ENCODE data around the gene DNAJC11. TPM values are rescaled to one million over a fixed set of nuclear protein-coding genes. Genes with fewer than 3 reads are reported as not detected.
A peak's percentile ranks its signal among the peaks of the same experiment; 100 is the strongest.

The DNAJC11 gene
- polyA plus RNA-seq, 1 experiment = 41.9 TPM

DNA sequence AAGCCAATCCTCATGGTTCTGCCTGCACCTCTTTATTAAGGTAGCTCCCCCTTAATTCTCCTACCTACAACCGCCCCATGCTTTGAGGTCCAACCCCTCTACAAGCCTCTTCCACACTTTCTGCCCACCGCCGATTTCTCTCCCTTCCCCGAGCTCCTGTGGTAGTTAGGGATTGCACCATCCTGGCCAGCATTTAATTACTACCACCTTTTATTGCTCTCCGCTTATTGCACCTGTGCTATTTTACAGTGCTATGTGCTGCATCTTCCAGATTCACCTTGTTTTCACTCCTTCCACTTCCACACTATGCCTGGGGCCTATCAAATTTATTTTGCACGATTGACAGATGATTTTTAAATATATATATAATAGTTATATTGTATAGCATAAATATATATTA is 29.3 kb upstream of the DNAJC11 start:
- CTCF ChIA-PET = interaction anchor here (0.6 to 1.1 kb wide), 3 partner anchors 9 to 176 kb away, joined by 3 to 7 read pairs (median 4); partner anchors contain the start of gene NOL9

DNA sequence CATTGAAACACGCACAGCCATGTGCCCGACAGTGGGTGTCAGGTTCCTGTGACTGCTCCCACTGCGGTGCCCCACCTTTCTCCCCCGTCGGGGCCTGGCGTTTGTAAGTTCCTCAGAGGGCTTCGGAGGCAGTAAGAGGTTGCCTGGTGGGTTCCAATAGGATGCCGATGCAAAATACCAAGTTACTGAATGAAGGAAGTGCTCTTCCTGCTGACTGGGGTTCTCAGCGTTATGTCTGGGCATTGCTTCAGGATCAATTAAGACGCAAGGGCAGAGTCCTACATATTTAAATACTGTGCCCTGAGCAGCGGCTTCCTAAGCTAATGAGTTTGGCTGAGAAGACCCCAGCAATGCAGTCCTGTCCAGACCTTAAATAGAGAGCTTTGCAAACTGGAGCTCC is 28.9 kb upstream of the DNAJC11 start:
- no peak overlapping the region for H3K4me3 ChIP-seq (ENCODE audit: low read depth, low read length)
- CTCF ChIA-PET = interaction anchor here (0.6 to 1.1 kb wide), 3 partner anchors 8 to 176 kb away, joined by 3 to 7 read pairs (median 4); partner anchors contain the start of gene NOL9
- no peak for DNase-seq (ENCODE audit: low read depth, low spot score)

More for the DNA sequence above, 29.3 kb upstream of the DNAJC11 start:
- H3K27ac ChIP-seq (ENCODE audit: low read depth, low read length) = no peak overlapping the region
- POLR2A ChIA-PET = no interaction called here
- no peaks in the 10 kb centered on the region for H3K9me3 ChIP-seq (ENCODE audit: control insufficient read depth, insufficient read depth, low read length)
- TF ChIP-seq, protein P1, sequence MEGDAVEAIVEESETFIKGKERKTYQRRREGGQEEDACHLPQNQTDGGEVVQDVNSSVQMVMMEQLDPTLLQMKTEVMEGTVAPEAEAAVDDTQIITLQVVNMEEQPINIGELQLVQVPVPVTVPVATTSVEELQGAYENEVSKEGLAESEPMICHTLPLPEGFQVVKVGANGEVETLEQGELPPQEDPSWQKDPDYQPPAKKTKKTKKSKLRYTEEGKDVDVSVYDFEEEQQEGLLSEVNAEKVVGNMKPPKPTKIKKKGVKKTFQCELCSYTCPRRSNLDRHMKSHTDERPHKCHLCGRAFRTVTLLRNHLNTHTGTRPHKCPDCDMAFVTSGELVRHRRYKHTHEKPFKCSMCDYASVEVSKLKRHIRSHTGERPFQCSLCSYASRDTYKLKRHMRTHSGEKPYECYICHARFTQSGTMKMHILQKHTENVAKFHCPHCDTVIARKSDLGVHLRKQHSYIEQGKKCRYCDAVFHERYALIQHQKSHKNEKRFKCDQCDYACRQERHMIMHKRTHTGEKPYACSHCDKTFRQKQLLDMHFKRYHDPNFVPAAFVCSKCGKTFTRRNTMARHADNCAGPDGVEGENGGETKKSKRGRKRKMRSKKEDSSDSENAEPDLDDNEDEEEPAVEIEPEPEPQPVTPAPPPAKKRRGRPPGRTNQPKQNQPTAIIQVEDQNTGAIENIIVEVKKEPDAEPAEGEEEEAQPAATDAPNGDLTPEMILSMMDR (IDR thresholded peaks at IDR 0.05; ENCODE audit: low read depth, low read length) = no peak
- DNase-seq (ENCODE audit: low read depth, low spot score) = no peak
- H3K27me3 ChIP-seq (ENCODE audit: control insufficient read depth, insufficient read depth, low read length) = peaks cover 1% of the 10 kb centered on the region
- H3K4me3 ChIP-seq (ENCODE audit: low read depth, low read length) = no peak overlapping the region

DNA sequence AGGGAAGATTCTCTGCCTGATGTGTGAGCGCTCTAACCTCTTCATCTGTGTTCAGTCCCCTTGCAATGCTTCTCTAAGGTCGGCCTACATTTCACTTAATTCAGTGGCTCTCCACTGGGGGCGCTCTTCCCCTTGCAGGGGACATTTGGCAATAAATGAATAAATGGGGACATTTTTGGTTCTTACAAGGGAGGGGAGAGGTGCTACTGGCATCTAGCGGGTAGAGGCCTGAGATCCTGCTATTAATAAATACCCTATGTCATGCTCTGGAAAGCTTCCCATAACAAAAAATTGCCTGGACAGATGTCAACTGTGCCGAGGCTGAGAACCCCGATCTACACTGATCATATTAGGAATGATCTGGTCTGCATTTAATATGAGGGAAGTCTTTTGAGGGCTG is 25.9 kb upstream of the DNAJC11 start:
- H3K27ac ChIP-seq (ENCODE audit: low read depth, low read length) = no peak overlapping the region
- H3K9me3 ChIP-seq (ENCODE audit: control insufficient read depth, insufficient read depth, low read length) = no peaks in the 10 kb centered on the region
- POLR2A ChIA-PET = no interaction called here
- no peaks in the 10 kb centered on the region for H3K27me3 ChIP-seq (ENCODE audit: control insufficient read depth, insufficient read depth, low read length)
- peak; percentile 15 for DNase-seq (ENCODE audit: low read depth, low spot score)
- TF ChIP-seq, protein P1 (IDR thresholded peaks at IDR 0.05; ENCODE audit: low read depth, low read length) = peak; percentile 86
- CTCF ChIA-PET = interaction anchor here (0.6 to 2.0 kb wide), 9 partner anchors 9 to 342 kb away, joined by 3 to 12 read pairs (median 3); partner anchors contain the start of gene CAMTA1
- H3K4me3 ChIP-seq (ENCODE audit: low read depth, low read length) = no peak overlapping the region

More for the DNA sequence above, 28.9 kb upstream of the DNAJC11 start:
- Histone ChIP-seq H3K9me3 (ENCODE audit: control insufficient read depth, insufficient read depth, low read length) (no peaks in the 10 kb centered on the region), H3K27ac (ENCODE audit: low read depth, low read length) (no peak overlapping the region), H3K27me3 (ENCODE audit: control insufficient read depth, insufficient read depth, low read length) (no peaks in the 10 kb centered on the region)
- POLR2A ChIA-PET = no interaction called here
- TF ChIP-seq, protein P1 (IDR thresholded peaks at IDR 0.05; ENCODE audit: low read depth, low read length) = no peak

DNA sequence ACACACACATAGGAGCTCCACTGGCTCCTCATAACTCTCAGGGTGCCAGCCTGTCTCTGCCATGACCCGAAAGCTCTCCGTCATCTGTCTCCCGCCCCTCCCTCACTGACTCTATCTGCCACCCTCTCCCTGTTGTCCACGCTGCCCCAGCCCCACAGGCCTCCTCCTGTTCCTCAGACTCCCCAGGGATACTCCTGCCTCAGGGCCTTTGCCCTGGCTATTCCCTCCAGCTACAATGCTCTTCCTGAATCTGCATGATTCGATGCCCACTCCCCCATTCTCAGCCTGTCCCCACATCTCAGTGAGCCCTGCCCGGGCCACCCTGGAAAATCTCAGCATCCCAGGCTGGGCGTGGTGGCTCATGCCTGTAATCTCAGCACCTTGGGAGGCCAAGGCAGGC is 24.6 kb upstream of the DNAJC11 start:
- DNase-seq (ENCODE audit: low read depth, low spot score) = no peak
- no peak overlapping the region for H3K4me3 ChIP-seq (ENCODE audit: low read depth, low read length)
- ChIA-PET CTCF (interaction anchor here (0.5 to 2.0 kb wide), 4 partner anchors 18 to 922 kb away, joined by 3 to 12 read pairs (median 4); no protein-coding TSS in a partner anchor), POLR2A (interaction anchor here (0.9 kb wide), 1 partner anchor 64 kb away, joined by 3 read pairs; no protein-coding TSS in a partner anchor)
- TF ChIP-seq, protein P1 (IDR thresholded peaks at IDR 0.05; ENCODE audit: low read depth, low read length) = no peak
- H3K27me3 ChIP-seq (ENCODE audit: control insufficient read depth, insufficient read depth, low read length) = no peaks in the 10 kb centered on the region
- H3K27ac ChIP-seq (ENCODE audit: low read depth, low read length) = no peak overlapping the region
- H3K9me3 ChIP-seq (ENCODE audit: control insufficient read depth, insufficient read depth, low read length) = no peaks in the 10 kb centered on the region

DNA sequence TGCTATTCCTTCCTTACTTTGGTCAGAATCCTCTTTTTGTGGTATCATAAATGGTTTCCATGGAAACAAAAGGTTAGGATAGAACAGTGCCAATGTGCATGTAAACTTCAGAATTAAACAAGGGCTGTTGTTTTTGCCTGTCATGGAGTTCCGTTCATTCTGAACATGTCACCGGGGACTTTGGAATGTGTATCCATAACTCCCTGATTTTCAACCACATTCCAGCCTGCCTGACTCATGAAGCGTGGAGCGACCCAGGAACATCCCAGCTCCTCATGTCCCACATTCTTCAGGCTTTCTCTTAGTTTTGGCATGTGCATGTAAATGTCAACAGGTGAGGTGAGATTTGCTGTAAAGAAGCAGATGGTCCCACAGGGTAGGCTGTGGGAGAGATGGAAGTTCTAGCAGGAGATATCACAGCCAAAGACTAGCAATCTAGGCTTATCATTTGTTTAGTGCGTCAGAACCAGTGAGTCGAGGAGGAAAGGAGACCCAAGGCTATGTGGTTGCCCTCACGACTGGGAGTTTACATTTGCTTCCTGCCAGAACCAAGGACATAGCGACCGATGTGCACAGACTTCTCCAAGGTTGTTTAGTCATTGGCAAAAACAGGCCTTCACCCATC is 23.0 kb upstream of the DNAJC11 start:
- ChIA-PET POLR2A (interaction anchor here (0.5 to 1.4 kb wide), 3 partner anchors 24 to 60 kb away, joined by 3 to 8 read pairs (median 4); partner anchors contain the start of gene CAMTA1), CTCF (interaction anchor here (0.7 to 1.0 kb wide), 3 partner anchors 23 to 345 kb away, joined by 3 to 5 read pairs (median 3); partner anchors contain the start of gene DNAJC11)
- TF ChIP-seq, protein P1 (IDR thresholded peaks at IDR 0.05; ENCODE audit: low read depth, low read length) = no peak
- peak; percentile 67 for DNase-seq (ENCODE audit: low read depth, low spot score)
- H3K27ac ChIP-seq (ENCODE audit: low read depth, low read length) = peak overlapping the region; percentile 66
- no peak overlapping the region for H3K4me3 ChIP-seq (ENCODE audit: low read depth, low read length)
- H3K9me3 ChIP-seq (ENCODE audit: control insufficient read depth, insufficient read depth, low read length) = no peaks in the 10 kb centered on the region
- H3K27me3 ChIP-seq (ENCODE audit: control insufficient read depth, insufficient read depth, low read length) = no peaks in the 10 kb centered on the region
